HG02623 (cell line): ENCODE data around the gene CABLES2.

ENCODE experiments used
- ATAC-seq: cut with Tn5 transposase; IDR thresholded peaks from one replicate; pipeline ENCODE4 v1.9.1; 2021; ENCODE audit warnings: moderate library complexity; ENCODE audit not compliant: unreplicated experiment

CABLES2 gene

DNA sequence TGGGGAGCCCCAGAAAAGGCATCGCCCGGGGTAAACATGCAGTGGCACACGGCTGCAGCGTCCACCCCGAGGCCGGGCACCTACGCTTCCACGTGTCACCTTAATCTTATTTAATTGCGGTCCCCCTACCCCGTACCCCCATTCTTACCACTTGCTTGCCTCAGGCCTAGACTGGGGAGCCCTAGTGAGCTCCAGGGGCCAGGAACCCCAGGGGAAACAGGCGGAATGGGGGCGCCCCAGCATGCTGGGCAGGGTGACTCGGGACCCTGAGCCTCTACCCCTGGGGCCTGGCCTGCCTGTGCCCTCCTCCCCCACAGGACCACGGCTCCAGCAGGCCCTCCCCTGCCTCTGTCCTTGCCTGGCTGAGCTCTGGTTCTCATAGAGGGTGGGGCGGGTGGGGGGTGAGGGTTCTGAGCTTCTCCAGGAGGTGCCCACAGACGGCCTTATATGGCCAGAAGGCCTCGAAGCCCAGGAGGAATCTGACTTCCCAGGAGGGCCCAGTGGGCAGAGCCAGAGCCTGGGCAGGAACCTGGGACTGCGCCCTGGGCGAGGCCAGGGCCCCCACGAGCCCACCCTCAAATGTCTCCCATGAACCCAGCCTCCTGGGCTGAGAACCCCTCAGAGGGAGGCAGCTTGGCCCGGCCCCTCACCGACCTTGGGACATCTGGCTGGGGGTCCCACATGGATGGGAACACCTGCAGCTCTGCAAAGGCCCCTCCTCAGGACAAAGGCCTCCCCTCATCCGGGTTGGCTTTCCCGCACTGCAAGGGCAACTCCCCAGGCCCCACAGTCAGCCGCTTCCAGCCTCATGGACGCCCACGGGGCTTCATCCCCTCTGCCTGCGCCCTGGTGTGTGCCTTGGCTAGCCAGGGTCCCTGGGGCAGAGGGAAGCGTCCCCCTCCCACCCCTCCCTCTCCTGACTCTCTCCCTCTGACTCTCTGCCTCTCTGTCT, 34.8 kb downstream of the CABLES2 start:
- ATAC-seq = no peak

- ATAC-seq = no peak
Observed at GRCh38 chr20:62371588-62372041, 35.5 kb downstream of the CABLES2 start.

DNA sequence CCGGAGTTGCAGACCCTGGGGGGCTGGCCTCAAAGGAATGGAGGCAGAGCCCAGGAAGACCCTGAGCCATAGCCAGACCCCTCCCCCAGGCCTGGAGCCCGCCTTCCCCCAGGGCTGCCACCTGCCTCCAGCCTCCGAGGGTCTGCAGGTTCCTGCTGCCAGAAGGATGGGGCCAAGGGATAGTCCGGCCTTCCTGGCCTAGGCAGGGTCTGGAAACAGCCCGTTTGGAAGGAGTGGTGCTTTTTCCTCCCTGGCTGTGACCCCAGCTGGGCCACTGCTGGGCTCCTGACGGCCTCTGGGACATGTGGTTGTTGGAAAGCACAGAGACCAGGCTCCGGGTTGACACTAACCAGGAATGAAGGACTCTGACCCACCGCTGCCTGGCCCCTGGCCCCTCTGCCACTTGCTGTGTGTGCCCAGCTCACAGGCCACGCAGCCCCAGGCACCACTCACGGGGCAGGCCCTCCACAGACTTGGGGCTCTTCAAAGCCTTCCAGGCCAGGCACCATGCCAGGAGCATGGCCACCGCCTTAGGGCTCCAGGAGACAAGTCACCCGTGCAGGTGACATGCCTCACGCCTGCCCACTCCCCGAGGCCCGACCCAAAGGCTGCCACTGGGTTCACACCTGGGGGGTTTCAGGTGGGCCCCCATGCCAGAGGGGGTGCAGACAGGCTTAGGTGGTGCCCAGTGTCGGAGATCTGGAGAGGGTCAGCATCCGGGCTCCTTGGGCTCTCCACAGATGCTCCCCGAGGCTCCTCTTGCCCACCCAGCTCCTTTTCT, 36.1 kb downstream of the CABLES2 start:
- no peak for ATAC-seq

DNA sequence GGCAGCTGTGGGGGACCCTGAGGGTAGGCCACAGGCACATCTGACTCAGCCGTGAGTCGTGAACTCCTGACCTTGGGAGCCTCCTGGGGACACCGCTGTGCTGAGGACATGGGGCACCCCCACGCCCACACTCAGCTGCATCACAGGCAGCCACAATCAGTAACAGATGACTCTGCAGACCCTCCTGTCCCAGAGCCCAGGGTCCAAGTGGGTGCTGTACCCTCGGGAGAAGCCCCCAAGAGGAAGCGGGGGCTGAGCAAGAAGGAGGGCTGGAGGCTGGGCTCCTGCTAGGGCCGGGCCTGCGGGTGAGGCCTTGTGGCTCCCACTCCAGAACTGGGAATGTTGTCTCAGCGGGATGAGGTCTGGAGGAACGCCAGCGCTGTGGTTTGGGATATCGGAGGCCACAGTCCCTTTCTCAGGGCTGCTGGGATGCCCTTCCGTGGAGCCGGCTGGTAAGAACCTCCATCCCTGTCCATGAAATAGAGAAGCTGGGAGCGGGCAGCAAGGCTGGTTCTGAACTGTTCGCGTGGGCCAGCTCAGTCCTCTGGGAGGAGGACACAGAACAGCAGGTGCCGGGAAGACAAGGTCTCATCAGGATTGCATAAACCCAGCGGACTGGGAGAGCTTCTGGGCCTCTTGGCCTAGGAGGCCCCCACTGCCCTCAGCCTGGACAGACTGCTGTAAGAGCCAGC, 36.8 kb downstream of the CABLES2 start:
- no peak for ATAC-seq

DNA sequence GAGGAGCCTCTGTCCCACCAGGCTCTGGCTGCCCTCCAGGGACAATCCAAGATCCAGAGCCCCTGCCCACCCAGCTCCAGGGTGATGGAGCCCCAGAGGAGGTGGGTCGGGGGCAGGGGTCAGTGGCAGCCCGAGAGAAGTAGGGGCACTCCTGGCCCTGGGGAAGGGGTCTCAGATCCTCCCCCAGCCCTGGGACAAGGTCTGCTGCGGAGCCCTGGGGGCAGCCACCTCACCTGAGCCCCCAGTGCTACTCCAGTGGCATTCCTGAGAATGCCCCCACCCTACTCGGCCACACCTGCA, 37.3 kb downstream of the CABLES2 start:
- no peak for ATAC-seq

DNA sequence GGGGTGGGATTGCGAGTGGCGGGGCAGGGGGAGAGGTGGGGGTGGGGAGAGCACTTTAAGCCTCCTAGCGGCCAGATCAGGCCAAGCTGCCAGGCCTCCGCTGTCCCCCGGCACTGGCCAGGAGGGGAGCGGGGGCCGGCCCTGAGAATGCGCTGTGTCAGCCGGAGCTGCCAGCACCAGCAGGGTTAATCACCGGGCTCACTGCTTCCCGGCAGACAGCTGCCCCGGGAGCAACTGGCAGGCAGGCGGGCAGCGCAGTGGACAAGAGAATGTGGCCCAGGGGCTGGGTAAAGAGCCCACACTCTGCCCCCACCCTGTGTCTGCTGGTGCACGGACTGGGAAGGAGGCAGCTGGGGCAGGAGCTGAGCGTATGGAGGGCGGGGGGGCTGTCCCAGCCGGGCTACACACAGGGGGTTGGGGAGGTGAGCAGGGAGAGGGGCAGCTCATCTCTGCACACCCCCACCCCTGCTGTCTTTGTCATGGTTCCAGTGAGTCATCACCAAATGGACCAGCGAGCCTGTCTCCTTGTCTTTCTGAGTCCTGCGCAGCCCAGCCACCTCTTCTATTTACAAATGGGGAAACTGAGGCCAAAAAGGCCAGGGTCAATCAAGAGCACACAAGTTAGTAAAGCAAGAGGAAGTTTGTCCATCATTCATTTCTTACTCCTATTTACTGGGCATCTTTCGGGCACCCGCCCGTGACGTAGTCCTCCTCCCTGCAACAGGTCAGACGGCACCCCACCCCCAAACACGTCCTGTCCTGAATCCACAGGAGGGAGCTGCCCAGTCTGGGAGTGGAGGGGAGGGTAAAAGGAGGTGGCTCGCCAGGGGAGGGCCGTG, 37.9 kb downstream of the CABLES2 start:
- no peak for ATAC-seq

- ATAC-seq = no peak
Observed at GRCh38 chr20:62368392-62368975, 38.6 kb downstream of the CABLES2 start.

DNA sequence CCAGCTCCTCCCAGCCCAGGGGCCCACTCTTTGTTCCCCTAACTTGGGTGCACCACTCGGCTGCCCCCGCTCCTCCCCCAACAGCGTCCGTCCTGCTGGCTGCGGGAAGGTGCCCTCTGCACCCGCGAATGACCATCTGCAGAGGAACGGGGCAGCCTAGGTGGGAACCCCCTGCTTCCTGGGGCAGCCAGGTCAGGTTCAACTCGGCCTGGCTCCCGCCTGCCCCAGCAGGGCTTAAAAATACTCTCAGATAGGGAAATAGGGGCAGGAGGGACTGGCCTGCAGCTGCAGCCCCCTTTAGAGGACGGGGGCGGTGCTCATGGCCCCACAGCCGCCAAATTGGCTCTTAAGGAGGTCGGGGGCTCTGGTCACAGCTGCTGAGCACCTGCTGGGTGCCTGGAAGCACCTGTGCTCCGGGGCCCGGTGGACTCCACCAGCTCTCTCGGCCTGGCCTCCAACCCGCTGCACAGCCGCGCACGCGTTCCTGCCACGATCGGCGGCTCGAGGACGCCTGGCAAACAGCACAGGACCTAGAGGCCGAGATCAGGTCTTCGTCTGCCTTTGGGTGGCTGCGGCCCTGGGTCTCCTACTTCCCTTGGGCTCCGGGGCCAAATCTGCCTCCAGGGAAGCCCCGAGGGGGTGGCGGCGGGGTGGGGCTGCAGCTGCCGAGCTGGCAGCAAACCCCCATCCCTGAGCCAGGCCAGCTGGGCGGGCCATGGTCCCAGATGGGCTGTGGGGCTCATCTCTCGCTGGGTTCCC, 39.3 kb downstream of the CABLES2 start:
- no peak for ATAC-seq

DNA sequence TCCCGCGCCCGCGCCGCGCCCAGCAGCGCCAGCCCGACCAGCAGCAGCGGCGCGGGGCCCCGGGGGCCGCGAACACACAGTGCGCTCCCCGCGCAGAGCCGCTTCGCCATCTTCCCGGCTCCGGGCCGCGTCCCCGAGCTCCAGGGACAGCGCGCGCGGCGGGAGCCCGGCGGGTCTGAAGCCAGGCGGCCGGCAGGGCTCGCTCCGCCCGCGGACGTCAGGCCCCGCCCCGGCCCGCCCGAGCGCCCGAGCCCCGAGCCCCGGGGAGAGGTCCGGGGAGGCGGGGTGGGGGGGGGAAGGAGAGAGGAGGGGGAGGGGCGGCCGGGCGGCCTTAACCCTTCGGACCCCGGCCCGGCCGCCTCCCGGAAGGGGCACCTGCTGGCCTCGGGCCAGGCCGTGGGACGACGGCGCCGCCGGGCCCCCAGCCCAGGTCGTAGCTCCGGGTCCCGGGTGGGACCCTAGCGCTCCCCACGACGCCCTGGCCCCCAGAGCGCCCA, 39.9 kb downstream of the CABLES2 start, which contains the start of gene LAMA5:
Gene LAMA5, minus strand, starts transcription at position 177 of the 497 bp plus-strand sequence. Its CDS starts 67 bp downstream, at position 110.
- no peak for ATAC-seq

GRCh38 chr20:62366370-62367135, 40.5 kb downstream of the CABLES2 start:
- ATAC-seq = no peak

- no peak for ATAC-seq
Observed at GRCh38 chr20:62365814-62366369, 41.2 kb downstream of the CABLES2 start.

DNA sequence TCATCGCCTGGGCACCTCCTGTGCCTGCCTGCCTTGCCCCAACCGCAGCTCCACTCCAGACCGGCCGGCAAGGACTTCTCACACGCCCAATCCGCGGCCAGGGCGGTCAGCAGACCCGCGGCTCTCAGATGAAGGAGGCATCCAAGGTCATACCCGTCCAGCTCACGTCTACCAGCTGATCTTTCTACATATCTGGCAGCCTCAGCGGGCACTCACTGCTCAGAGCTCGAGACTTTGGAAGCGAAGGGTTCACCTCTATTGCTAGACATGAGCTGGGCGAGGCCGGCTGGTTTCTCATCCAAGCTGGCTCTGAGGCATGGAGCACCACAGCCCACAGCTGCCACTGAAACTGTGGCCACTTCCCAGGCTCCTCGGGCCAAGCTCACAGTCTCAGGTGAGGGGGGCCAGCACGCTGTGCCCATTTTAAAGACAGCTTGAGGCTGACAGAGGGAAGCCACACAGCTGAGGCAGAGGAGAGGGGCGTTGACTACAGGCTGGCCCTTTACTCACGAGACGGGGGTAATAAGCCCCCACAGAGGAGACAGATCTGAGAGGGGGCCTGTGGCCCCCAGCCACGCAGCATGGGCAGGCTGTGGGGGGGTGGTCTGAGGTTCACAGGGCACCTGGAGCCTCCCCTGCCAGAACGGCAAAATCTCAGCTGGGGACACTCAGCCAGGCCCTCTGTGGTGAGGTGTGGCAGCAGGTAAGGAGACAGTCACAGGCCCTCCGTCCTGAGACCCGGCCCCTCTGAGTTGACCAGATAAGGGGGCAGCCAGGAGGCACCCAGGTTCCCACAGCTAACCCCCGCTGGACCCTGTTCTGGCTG, 42.0 kb downstream of the CABLES2 start:
- no peak for ATAC-seq

- no peak for ATAC-seq
Observed at GRCh38 chr20:62363920-62364851, 42.9 kb downstream of the CABLES2 start.

GRCh38 chr20:62362991-62363919, 43.8 kb downstream of the CABLES2 start:
- ATAC-seq = no peak

DNA sequence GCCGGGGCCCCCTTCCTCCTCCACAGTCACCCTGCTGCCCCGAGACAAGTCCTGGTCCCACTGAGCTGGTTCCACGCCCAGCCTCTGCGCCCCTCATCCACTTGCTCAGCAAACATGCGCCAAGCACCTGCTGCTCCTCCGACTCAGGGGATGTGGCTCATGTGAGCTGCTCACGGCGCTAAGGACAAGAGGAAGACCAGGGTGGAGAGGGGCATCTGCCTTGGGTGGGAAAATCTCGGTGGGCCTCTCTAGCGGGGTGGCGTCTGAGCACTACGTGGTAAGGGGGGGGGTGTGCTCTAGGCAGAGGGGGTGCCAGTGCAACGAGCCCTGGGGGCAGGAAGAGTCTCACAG, 44.5 kb downstream of the CABLES2 start:
- no peak for ATAC-seq
